Stimulated activated memory B cell treated with anti-CD40 and anti-IgM and Interleukin-4, amounts not matched to agents 10 μg/mL and 1 μg/mL and 100 μg/mL, for 72 hours (primary cell): Measurements from ENCODE around the gene PROX2.

Source experiments
- ATAC-seq: fragments of 150-1000 bp; cut with Tn5 transposase; 2 replicates; pipeline ENCODE4 v1.10.0; 2021
- H3K27ac Mint-ChIP-seq: one replicate; pipeline ENCODE4 v1.8.0; 2022; ENCODE audit warnings: mild to moderate bottlenecking, mixed read lengths
- H3K27me3 Mint-ChIP-seq: one replicate; pipeline ENCODE4 v1.8.0; 2022; ENCODE audit warnings: mixed read lengths
- H3K36me3 Mint-ChIP-seq: one replicate; pipeline ENCODE4 v1.8.0; 2022; ENCODE audit warnings: mixed read lengths
- H3K4me1 Mint-ChIP-seq: one replicate; pipeline ENCODE4 v1.8.0; 2022; ENCODE audit warnings: mixed read lengths
- H3K4me3 Mint-ChIP-seq: one replicate; pipeline ENCODE4 v1.8.0; 2022; ENCODE audit warnings: mild to moderate bottlenecking, moderate library complexity, mixed read lengths
- H3K9me3 Mint-ChIP-seq: one replicate; pipeline ENCODE4 v1.8.0; 2022; ENCODE audit warnings: mixed read lengths

Gene PROX2

GRCh38 chr14:74875941-74876913 lies at the start of gene PROX2:
Gene PROX2, minus strand, starts transcription at chr14:74876145. Its CDS starts 12,311 bp downstream, at chr14:74863834.
- no peaks in the 10 kb centered on the region for H3K9me3 Mint-ChIP-seq
- H3K4me3 Mint-ChIP-seq = peak within 1 kb of the TSS; percentile 35
- no peaks in the 10 kb centered on the region for H3K36me3 Mint-ChIP-seq
- H3K4me1 Mint-ChIP-seq = peaks cover 29% of the 10 kb centered on the region
- peak; percentile 50 for ATAC-seq
- H3K27me3 Mint-ChIP-seq = no peaks in the 10 kb centered on the region
- peak within 1 kb of the TSS; percentile 54 for H3K27ac Mint-ChIP-seq

GRCh38 chr14:74924061-74924460 lies 48.1 kb upstream of the PROX2 start:
- Mint-ChIP-seq H3K27ac (no peak overlapping the region), H3K4me1 (peaks cover 17% of the 10 kb centered on the region), H3K4me3 (no peak overlapping the region), H3K36me3 (no peaks in the 10 kb centered on the region), H3K27me3 (no peaks in the 10 kb centered on the region), H3K9me3 (no peaks in the 10 kb centered on the region)
- ATAC-seq = no peak

- Mint-ChIP-seq H3K4me1 (peaks cover 17% of the 10 kb centered on the region), H3K36me3 (no peaks in the 10 kb centered on the region), H3K9me3 (no peaks in the 10 kb centered on the region), H3K4me3 (peak within 1 kb of the TSS; percentile 74), H3K27ac (peak within 1 kb of the TSS; percentile 40), H3K27me3 (no peaks in the 10 kb centered on the region)
- ATAC-seq = peak; percentile 92
Observed at GRCh38 chr14:74922752-74923401, 46.9 kb upstream of the PROX2 start, which contains the start of gene RPS6KL1. Gene RPS6KL1, minus strand, starts transcription at chr14:74923260. Its CDS starts 1,719 bp downstream, at chr14:74921541.

GRCh38 chr14:74921987-74922751 lies 46.2 kb upstream of the PROX2 start:
- Mint-ChIP-seq H3K36me3 (no peaks in the 10 kb centered on the region), H3K27ac (peak overlapping the region; percentile 40), H3K9me3 (no peaks in the 10 kb centered on the region), H3K4me3 (peak overlapping the region; percentile 74), H3K27me3 (no peaks in the 10 kb centered on the region), H3K4me1 (peaks cover 17% of the 10 kb centered on the region)
- ATAC-seq = no peak

- no peaks in the 10 kb centered on the region for H3K27me3 Mint-ChIP-seq
- no peak overlapping the region for H3K27ac Mint-ChIP-seq
- H3K36me3 Mint-ChIP-seq = no peaks in the 10 kb centered on the region
- H3K4me3 Mint-ChIP-seq = no peak overlapping the region
- no peak for ATAC-seq
- H3K4me1 Mint-ChIP-seq = peaks cover 17% of the 10 kb centered on the region
- H3K9me3 Mint-ChIP-seq = no peaks in the 10 kb centered on the region
Observed at GRCh38 chr14:74921053-74921620, 45.2 kb upstream of the PROX2 start.

- no peak for ATAC-seq
- Mint-ChIP-seq H3K4me1 (peaks cover 17% of the 10 kb centered on the region), H3K27ac (no peak overlapping the region), H3K9me3 (no peaks in the 10 kb centered on the region), H3K4me3 (no peak overlapping the region), H3K36me3 (no peaks in the 10 kb centered on the region), H3K27me3 (no peaks in the 10 kb centered on the region)
Observed at GRCh38 chr14:74920281-74920680, 44.3 kb upstream of the PROX2 start.

GRCh38 chr14:74919421-74920165 lies 43.6 kb upstream of the PROX2 start:
- no peaks in the 10 kb centered on the region for H3K9me3 Mint-ChIP-seq

GRCh38 chr14:74918380-74918779 lies 42.4 kb upstream of the PROX2 start:
- no peaks in the 10 kb centered on the region for H3K27me3 Mint-ChIP-seq
- no peaks in the 10 kb centered on the region for H3K36me3 Mint-ChIP-seq
- no peaks in the 10 kb centered on the region for H3K9me3 Mint-ChIP-seq
- H3K4me1 Mint-ChIP-seq = peaks cover 8% of the 10 kb centered on the region
- no peak overlapping the region for H3K27ac Mint-ChIP-seq
- no peak for ATAC-seq
- H3K4me3 Mint-ChIP-seq = no peak overlapping the region

More at GRCh38 chr14:74919421-74920165, 43.6 kb upstream of the PROX2 start:
- no peak overlapping the region for H3K27ac Mint-ChIP-seq
- H3K4me1 Mint-ChIP-seq = peaks cover 17% of the 10 kb centered on the region
- no peaks in the 10 kb centered on the region for H3K36me3 Mint-ChIP-seq
- H3K27me3 Mint-ChIP-seq = no peaks in the 10 kb centered on the region
- ATAC-seq = no peak
- H3K4me3 Mint-ChIP-seq = no peak overlapping the region

GRCh38 chr14:74917646-74918081 lies 41.7 kb upstream of the PROX2 start:
- H3K36me3 Mint-ChIP-seq = no peaks in the 10 kb centered on the region
- H3K4me3 Mint-ChIP-seq = no peak overlapping the region
- no peaks in the 10 kb centered on the region for H3K9me3 Mint-ChIP-seq
- ATAC-seq = no peak
- H3K27ac Mint-ChIP-seq = no peak overlapping the region
- H3K27me3 Mint-ChIP-seq = no peaks in the 10 kb centered on the region
- H3K4me1 Mint-ChIP-seq = peaks cover 6% of the 10 kb centered on the region

- Mint-ChIP-seq H3K36me3 (no peaks in the 10 kb centered on the region), H3K27ac (no peak overlapping the region), H3K4me1 (peaks cover under 1% of the 10 kb centered on the region), H3K9me3 (no peaks in the 10 kb centered on the region), H3K4me3 (no peak overlapping the region), H3K27me3 (no peaks in the 10 kb centered on the region)
- no peak for ATAC-seq
Observed at GRCh38 chr14:74917178-74917543, 41.2 kb upstream of the PROX2 start.

- Mint-ChIP-seq H3K4me3 (no peak overlapping the region), H3K27ac (no peak overlapping the region), H3K9me3 (no peaks in the 10 kb centered on the region), H3K27me3 (no peaks in the 10 kb centered on the region), H3K36me3 (no peaks in the 10 kb centered on the region), H3K4me1 (no peaks in the 10 kb centered on the region)
- no peak for ATAC-seq
Observed at GRCh38 chr14:74915826-74916225, 39.9 kb upstream of the PROX2 start.

GRCh38 chr14:74915426-74915825 lies 39.5 kb upstream of the PROX2 start:
- H3K27me3 Mint-ChIP-seq = no peaks in the 10 kb centered on the region
- ATAC-seq = no peak
- H3K36me3 Mint-ChIP-seq = no peaks in the 10 kb centered on the region
- no peak overlapping the region for H3K27ac Mint-ChIP-seq
- no peaks in the 10 kb centered on the region for H3K9me3 Mint-ChIP-seq
- no peaks in the 10 kb centered on the region for H3K4me1 Mint-ChIP-seq
- no peak overlapping the region for H3K4me3 Mint-ChIP-seq

GRCh38 chr14:74913986-74914573 lies 38.1 kb upstream of the PROX2 start:
- H3K4me1 Mint-ChIP-seq = no peaks in the 10 kb centered on the region
- no peaks in the 10 kb centered on the region for H3K9me3 Mint-ChIP-seq
- H3K36me3 Mint-ChIP-seq = no peaks in the 10 kb centered on the region
- no peak for ATAC-seq
- no peak overlapping the region for H3K27ac Mint-ChIP-seq
- H3K27me3 Mint-ChIP-seq = no peaks in the 10 kb centered on the region
- no peak overlapping the region for H3K4me3 Mint-ChIP-seq

GRCh38 chr14:74913393-74913910 lies 37.5 kb upstream of the PROX2 start:
- Mint-ChIP-seq H3K27ac (no peak overlapping the region), H3K27me3 (no peaks in the 10 kb centered on the region), H3K4me3 (no peak overlapping the region), H3K4me1 (no peaks in the 10 kb centered on the region), H3K36me3 (no peaks in the 10 kb centered on the region), H3K9me3 (no peaks in the 10 kb centered on the region)
- no peak for ATAC-seq
